ENCODE measurements around the gene ESRP2.

The ESRP2 gene

DNA sequence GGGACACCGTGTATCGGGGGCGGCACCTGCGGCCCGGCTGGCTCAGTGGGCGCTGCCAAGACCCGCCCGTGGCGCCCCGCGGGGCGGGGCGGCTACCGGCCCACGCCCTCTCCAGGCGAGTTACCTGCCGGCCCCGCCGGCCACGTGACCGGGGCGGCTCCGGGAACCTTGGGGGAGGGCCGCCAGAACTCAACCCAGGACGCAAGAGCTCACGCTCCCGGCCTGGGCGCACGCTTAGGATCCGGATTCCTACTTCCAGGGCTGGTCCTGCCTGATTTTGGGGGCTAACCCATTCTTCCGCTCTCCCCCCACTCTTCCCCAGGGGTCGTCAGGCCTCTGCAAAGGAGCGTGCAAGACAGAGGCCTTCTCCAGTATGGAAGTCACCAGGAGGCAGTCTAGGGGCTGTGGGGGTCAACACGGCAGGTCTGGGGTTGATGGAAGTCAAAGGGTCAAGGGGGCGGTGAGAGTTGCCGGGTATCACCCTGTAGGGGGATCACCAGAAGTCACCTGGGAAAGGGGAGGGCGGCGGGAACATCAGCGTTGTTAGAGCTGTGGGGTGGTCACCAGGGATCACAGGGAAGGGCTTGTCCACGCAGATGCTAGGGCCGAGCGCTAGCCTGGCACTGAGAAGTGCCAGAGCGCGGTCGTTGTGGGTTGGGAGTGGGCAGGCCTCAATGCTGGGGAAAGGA lies 354 bp upstream of the ESRP2 start (continued):
- TF ChIP-seq, protein P1, sequence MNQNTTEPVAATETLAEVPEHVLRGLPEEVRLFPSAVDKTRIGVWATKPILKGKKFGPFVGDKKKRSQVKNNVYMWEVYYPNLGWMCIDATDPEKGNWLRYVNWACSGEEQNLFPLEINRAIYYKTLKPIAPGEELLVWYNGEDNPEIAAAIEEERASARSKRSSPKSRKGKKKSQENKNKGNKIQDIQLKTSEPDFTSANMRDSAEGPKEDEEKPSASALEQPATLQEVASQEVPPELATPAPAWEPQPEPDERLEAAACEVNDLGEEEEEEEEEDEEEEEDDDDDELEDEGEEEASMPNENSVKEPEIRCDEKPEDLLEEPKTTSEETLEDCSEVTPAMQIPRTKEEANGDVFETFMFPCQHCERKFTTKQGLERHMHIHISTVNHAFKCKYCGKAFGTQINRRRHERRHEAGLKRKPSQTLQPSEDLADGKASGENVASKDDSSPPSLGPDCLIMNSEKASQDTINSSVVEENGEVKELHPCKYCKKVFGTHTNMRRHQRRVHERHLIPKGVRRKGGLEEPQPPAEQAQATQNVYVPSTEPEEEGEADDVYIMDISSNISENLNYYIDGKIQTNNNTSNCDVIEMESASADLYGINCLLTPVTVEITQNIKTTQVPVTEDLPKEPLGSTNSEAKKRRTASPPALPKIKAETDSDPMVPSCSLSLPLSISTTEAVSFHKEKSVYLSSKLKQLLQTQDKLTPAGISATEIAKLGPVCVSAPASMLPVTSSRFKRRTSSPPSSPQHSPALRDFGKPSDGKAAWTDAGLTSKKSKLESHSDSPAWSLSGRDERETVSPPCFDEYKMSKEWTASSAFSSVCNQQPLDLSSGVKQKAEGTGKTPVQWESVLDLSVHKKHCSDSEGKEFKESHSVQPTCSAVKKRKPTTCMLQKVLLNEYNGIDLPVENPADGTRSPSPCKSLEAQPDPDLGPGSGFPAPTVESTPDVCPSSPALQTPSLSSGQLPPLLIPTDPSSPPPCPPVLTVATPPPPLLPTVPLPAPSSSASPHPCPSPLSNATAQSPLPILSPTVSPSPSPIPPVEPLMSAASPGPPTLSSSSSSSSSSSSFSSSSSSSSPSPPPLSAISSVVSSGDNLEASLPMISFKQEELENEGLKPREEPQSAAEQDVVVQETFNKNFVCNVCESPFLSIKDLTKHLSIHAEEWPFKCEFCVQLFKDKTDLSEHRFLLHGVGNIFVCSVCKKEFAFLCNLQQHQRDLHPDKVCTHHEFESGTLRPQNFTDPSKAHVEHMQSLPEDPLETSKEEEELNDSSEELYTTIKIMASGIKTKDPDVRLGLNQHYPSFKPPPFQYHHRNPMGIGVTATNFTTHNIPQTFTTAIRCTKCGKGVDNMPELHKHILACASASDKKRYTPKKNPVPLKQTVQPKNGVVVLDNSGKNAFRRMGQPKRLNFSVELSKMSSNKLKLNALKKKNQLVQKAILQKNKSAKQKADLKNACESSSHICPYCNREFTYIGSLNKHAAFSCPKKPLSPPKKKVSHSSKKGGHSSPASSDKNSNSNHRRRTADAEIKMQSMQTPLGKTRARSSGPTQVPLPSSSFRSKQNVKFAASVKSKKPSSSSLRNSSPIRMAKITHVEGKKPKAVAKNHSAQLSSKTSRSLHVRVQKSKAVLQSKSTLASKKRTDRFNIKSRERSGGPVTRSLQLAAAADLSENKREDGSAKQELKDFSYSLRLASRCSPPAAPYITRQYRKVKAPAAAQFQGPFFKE (tag by site-specific recombination; IDR thresholded peaks at IDR 0.05; ENCODE audit: borderline replicate concordance) = no peak
- TF ChIP-seq ZNF585B (tag by site-specific recombination; IDR thresholded peaks at IDR 0.05) (no peak), SETDB1 (IDR thresholded peaks at IDR 0.05; ENCODE audit: insufficient read length, low read length) (no peak), ZNF776 (tag by site-specific recombination; IDR thresholded peaks at IDR 0.05; ENCODE audit: borderline replicate concordance) (no peak), ZNF223 (tag by site-specific recombination; IDR thresholded peaks at IDR 0.05) (no peak), KLF16 (tag by site-specific recombination; IDR thresholded peaks at IDR 0.05) (no peak; the same call in 1 of the 2 replicates), ZNF624 (tag by site-specific recombination; IDR thresholded peaks at IDR 0.05) (no peak), ZNF324 (tag by site-specific recombination; IDR thresholded peaks at IDR 0.05) (no peak), GLIS2 (tag by site-specific recombination; IDR thresholded peaks at IDR 0.05) (peak; percentile 62), ZBTB1 (tag by site-specific recombination; IDR thresholded peaks at IDR 0.05) (no peak), SP3 (tag by site-specific recombination; IDR thresholded peaks at IDR 0.05) (peak; percentile 63), ZNF548 (tag by site-specific recombination; IDR thresholded peaks at IDR 0.05) (no peak), BCL11B (tag by site-specific recombination; IDR thresholded peaks at IDR 0.05; ENCODE audit: low read depth) (peak; percentile 63; the same call in 1 of the 2 replicates), ZNF121 (tag by site-specific recombination; IDR thresholded peaks at IDR 0.05) (no peak), ZNF239 (tag by site-specific recombination; IDR thresholded peaks at IDR 0.05) (no peak), ZEB2 (tag by site-specific recombination; IDR thresholded peaks at IDR 0.05) (peak; percentile 39; the same call in 1 of the 2 replicates), ZNF221 (tag by site-specific recombination; IDR thresholded peaks at IDR 0.05; ENCODE audit: borderline replicate concordance) (no peak), ZBTB8A (tag by site-specific recombination; IDR thresholded peaks at IDR 0.05) (peak; percentile 62), ZNF530 (tag by site-specific recombination; IDR thresholded peaks at IDR 0.05; ENCODE audit: low read depth) (no peak), ZNF169 (tag by site-specific recombination; IDR thresholded peaks at IDR 0.05) (no peak), ZNF133 (tag by site-specific recombination; IDR thresholded peaks at IDR 0.05) (no peak), KLF1 (tag by site-specific recombination; IDR thresholded peaks at IDR 0.05) (peak; percentile 95), ZNF664 (tag by site-specific recombination; IDR thresholded peaks at IDR 0.05) (no peak), ZBTB17 (tag by site-specific recombination; IDR thresholded peaks at IDR 0.05) (no peak), ZNF600 (tag by site-specific recombination; IDR thresholded peaks at IDR 0.05) (0 out of 2 replicates have a peak, but pooled peaks have one; percentile 24), ZXDB (tag by site-specific recombination; IDR thresholded peaks at IDR 0.05) (no peak), ZNF248 (tag by site-specific recombination; IDR thresholded peaks at IDR 0.05) (no peak)
- TF ChIP-seq, protein P2, sequence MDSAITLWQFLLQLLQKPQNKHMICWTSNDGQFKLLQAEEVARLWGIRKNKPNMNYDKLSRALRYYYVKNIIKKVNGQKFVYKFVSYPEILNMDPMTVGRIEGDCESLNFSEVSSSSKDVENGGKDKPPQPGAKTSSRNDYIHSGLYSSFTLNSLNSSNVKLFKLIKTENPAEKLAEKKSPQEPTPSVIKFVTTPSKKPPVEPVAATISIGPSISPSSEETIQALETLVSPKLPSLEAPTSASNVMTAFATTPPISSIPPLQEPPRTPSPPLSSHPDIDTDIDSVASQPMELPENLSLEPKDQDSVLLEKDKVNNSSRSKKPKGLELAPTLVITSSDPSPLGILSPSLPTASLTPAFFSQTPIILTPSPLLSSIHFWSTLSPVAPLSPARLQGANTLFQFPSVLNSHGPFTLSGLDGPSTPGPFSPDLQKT (IDR thresholded peaks at IDR 0.05; ENCODE audit: borderline replicate concordance, low read depth, low read length) = no peak
- TF ChIP-seq, protein P3, sequence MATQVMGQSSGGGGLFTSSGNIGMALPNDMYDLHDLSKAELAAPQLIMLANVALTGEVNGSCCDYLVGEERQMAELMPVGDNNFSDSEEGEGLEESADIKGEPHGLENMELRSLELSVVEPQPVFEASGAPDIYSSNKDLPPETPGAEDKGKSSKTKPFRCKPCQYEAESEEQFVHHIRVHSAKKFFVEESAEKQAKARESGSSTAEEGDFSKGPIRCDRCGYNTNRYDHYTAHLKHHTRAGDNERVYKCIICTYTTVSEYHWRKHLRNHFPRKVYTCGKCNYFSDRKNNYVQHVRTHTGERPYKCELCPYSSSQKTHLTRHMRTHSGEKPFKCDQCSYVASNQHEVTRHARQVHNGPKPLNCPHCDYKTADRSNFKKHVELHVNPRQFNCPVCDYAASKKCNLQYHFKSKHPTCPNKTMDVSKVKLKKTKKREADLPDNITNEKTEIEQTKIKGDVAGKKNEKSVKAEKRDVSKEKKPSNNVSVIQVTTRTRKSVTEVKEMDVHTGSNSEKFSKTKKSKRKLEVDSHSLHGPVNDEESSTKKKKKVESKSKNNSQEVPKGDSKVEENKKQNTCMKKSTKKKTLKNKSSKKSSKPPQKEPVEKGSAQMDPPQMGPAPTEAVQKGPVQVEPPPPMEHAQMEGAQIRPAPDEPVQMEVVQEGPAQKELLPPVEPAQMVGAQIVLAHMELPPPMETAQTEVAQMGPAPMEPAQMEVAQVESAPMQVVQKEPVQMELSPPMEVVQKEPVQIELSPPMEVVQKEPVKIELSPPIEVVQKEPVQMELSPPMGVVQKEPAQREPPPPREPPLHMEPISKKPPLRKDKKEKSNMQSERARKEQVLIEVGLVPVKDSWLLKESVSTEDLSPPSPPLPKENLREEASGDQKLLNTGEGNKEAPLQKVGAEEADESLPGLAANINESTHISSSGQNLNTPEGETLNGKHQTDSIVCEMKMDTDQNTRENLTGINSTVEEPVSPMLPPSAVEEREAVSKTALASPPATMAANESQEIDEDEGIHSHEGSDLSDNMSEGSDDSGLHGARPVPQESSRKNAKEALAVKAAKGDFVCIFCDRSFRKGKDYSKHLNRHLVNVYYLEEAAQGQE (tag by site-specific recombination; IDR thresholded peaks at IDR 0.05) = no peak
- TF ChIP-seq, protein P4, sequence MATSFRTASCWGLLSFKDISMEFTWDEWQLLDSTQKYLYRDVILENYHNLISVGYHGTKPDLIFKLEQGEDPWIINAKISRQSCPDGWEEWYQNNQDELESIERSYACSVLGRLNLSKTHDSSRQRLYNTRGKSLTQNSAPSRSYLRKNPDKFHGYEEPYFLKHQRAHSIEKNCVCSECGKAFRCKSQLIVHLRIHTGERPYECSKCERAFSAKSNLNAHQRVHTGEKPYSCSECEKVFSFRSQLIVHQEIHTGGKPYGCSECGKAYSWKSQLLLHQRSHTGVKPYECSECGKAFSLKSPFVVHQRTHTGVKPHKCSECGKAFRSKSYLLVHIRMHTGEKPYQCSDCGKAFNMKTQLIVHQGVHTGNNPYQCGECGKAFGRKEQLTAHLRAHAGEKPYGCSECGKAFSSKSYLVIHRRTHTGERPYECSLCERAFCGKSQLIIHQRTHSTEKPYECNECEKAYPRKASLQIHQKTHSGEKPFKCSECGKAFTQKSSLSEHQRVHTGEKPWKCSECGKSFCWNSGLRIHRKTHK (tag by site-specific recombination; IDR thresholded peaks at IDR 0.05) = no peak

All from HEK293 (cell line).